Retina (tissue), 1 donor: ENCODE data around the gene DPH2.
A peak's percentile ranks its signal among the peaks of the same experiment; 100 is the strongest.

Experiments
- DNase-seq: peaks from one replicate; pipeline ENCODE4 v3.0.0-alpha.2; 2016

Gene DPH2

DNA sequence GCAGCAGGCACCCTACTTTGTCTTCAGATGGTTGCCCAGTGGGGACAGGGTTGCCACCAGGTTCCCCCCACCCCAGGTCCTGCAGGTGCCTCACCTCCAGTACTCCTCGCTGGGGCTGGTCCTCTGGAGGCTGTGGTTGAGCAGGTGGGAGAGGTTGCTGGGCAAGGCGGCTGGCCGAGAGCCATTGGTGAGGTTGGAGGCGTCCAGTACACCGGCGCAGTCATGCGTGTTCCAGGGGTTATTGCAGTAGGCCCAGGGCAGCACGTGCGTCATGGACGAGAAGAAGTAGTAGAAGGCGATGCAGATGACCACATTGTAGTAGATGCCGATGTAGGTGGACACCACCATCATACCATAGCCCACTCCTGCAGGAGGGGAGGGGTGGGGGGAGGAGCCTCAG, 38.4 kb downstream of the DPH2 start:
- DNase-seq = no peak

DNA sequence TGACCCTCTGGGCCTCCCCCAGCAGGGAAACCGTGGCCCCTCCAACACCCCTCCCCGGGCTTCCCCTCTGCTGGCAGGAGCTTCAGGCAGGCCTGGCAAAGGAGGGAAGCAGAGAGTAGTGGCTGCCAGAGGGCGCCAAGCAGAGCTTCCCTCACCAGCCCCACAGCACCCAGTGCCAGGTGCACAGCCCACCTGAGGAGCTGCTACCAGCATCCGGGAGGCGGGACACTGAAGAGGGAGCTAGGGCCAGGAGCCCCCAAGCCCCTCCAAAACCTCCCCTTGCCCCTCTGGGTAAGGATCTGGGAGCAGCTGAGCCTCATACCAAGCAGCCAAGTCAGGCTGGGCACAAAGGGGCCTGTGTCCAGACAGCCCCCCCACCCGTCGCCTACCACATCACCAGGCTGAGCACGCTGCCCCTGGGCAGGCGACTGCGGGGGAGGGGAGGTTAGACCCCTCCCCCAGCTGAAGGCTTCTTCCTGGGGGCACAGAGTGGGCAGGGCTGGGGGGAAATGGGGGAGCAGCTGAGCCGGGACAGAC, 41.2 kb downstream of the DPH2 start:
- no peak for DNase-seq

DNA sequence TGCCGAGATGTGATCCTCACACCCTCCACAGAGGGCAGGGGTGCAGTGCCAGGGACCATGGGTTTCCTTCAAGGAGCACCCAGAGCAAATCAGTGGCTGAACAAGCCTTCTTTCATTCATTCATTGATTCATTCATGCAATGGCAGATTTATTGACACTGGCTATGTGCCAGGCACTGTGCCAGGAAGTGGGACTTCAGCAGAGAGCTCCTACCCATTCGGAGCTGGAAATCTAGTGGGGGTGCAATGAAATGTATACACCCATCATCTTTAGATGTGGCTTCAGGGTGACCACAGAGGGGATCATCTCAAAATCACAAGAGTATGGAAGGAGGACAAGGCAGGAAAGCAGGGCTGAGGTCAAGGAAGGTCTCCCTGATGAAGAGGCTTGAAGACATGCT, 42.6 kb downstream of the DPH2 start:
- no peak for DNase-seq

DNA sequence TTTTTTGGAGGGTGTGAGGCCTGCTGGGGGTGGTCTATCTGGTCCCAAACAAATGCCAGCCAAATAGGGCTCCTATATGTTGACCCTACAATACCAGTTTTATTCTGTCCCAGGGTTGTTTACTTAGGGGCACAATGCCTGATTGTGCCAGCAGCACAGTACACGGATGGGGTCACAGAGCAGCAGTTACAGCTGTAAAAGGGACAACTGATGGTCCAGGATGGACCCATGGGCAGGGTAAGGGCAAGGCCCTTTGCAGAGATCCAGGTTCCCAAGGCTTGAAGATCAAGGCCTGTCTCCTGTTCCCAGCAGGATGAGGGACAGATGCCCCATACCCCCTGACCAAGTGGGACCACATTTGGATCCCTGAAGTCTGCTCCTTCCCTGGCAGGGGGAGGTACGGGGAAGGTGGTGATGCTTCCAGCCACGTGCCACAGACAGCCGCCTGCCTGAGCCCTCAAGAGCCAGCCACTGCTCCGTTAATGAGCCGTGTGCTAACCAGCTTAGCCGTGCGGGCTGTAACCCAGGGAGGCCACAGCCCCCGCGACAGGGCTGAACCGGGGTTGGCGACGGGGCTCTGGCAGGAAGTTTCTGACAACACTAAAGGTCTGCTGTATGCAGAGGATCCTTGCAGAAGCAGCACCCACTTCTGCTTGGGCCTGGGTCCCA, 43.3 kb downstream of the DPH2 start:
- peak; percentile 79 for DNase-seq

DNA sequence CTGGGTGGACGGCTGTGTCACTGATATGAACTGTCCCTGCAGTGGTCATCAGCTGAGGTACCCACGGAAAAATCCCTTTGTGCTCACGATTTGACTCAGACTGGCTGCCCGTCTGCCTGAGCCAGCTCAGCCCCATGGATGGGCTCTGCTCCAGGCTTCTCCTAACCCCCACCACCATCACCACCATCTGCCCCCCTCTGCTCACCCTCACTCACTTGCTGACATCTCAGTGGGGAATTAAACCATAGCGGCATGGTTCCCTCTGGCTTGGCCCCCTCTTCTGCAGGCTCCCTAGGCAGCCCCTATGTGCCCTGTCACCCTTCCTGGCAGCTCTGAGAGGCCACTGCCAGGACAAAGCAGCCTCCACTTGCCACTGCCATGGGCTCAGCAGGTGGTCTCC, 44.1 kb downstream of the DPH2 start:
- DNase-seq = no peak

DNA sequence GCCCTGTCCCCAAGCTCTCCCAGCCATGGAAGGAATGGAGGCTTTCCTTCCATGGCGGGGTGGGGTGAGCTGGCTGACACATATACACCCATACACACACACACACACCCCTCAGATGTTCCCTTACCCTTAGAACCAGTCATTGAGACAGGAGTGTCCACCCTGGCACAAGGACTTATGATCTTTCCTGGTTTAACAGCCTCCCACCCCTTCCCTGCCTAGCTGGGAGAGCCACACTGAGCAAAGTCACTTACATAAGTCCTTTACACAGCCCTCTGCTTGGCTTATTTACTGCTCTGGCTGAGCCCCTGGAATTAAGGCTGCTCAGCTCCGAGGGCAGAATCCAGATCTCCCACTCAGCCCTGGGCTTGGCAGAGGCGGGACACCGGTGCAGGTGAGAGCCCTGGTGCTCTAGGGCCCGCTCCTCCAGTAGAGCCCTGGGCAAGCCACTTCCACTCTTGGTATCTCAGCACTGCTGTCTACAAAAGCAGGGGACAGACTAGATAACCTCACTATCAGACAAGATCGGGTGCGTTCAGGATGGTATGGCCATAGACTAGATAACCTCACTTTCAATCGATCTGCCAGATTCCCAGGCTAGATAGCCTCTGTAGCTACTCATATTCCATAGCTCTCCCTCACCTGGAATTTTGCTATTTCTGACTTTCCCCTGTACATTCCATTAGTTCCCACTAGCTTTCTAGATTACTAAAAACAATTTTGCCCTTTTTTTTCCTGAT, 44.7 kb downstream of the DPH2 start:
- DNase-seq = no peak

DNA sequence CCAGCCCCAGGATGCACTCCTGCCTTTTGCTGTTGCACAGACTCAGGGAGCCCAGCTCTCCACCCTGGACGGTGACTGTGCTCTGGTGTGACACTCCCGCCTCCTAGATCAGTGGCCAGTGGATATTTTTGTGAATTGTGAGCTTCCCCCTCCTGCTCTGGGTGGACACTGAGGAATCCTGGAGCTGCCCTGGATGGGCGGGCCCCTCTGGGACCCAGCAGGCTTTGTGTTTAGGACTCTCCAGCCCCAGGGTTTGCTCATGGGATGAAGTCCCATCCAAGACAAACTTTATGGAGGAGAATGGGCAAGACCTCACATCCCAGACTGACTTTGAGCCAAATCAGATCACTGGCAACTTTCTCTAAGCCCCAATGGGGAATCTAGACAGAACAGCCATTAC, 45.4 kb downstream of the DPH2 start:
- no peak for DNase-seq

DNA sequence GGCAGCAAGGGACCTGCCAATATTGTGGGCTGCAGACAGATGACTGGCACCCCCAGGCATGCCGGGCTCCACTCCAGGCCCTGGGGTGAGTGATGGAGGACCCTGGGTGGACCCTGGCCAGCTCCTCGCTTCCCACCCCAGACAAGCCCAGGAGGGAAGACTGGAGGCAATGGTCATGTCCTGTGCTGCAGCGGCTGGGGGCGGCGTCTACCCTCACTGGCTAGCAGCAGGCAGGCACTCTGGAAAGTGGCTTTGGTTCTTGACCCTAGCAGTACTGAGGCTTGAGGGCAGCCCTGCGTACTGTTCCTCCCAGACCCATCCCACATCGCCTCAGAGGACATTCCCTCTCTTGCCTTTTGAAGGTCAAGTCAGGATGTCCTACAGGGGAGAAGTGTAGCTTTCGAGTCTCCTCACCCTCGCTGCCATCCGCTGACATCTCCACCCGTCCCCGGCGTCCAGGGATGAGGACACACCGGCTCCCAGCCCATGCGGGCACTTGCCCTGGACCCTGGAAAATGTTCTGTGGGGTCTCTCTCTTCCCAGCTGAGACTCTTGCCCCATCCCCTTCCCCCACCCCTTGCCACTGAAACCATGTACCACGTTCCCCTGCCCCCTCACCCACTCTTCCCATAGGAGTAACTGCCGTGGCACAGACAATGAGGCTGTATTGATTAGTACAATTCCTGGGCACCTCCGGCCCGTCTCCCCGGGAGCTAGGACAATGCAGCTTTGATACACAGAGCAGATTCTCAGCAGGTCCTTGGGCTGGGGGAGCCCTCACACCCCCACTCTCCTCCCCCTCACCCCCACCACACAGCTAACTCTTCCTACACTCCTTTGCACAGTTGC, 46.5 kb downstream of the DPH2 start:
- no peak for DNase-seq

DNA sequence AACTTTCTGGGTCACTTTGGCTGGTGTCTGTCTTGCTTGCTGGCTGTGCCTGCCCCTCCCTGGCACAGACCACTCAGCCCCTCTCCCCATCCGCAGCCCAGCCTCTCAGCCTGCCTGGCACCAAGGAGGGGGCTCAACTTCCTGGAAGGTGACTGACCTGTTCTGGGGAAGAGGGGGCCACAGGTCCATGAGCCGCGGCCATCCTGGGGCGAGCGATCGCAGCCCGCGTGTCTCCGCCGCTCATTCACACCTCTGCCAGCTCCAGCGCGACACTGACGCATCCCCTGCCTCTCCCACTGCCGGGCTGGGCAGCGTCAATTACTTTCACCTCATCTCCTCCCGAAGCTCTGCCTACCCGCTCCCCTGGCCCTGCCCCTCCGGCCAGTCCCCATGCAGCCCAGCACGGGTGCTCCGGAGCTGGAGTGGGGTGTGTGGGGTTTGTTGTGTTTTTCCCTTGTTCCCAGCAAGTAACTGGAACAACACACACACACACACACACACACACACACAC, 47.1 kb downstream of the DPH2 start:
- peak; percentile 83 for DNase-seq

DNA sequence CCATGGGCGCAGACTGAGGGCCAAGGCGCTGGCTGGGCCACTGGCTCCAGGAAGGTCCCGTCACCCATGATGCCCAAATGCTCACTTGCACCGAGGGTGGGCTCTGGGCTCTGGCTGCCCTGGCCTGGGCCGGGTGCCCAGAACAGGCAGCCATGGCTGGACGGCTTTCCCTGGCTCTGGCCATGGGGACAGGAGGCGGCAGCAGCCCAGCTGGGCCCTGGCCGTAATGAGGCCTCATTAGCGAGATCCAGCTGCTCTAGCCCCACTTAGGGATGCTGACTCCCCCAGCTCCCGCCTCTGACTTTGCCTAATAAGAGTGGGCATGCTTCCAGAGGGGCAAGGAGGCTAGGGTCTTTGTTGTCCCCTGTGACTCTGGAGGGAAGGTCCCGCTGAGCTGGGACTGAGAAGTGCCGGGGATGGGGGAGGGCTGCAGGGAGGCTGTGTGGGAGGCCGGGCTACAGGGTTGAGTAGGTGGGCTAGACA, 49.7 kb downstream of the DPH2 start:
- DNase-seq = peak; percentile 89

DNA sequence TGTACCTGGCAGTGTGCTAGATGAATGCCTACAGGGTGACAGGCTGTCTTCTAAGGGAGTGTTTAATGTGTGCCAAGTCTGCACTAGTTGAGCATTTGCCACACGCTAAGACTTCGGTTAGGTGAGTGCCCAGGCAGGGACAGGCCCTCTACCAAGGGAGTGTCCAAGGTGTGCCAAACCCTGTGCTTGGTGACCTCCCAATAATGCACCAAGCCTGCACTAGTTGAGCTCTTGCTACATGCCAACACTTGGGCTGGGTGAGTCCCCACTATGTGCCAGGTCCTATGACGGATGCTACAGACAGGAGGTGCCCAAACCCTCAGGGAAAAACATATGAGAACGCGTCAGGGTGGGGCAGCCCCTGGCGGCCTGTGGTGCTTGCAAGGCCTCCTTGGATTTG, 50.7 kb downstream of the DPH2 start:
- DNase-seq = no peak

DNA sequence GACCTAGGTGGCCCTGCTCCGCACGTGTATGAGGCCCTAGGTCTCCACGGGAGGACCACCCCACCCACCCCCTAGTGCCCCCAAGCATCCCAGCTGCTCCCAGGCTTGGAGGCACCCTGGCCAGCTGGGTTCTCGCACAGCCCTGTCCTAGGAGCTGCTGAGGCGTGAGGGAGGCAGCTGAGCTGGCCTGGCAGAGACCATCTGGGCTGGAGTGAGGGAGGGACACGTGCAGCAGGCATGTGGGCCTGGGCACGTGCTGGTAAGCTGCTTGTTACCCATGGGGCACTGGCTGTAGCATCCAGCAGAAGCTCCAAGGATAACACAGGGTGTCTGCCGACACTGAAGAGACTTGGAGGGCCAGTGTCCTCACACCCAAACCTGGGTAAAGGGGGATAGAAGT, 51.3 kb downstream of the DPH2 start:
- DNase-seq = peak; percentile 37

DNA sequence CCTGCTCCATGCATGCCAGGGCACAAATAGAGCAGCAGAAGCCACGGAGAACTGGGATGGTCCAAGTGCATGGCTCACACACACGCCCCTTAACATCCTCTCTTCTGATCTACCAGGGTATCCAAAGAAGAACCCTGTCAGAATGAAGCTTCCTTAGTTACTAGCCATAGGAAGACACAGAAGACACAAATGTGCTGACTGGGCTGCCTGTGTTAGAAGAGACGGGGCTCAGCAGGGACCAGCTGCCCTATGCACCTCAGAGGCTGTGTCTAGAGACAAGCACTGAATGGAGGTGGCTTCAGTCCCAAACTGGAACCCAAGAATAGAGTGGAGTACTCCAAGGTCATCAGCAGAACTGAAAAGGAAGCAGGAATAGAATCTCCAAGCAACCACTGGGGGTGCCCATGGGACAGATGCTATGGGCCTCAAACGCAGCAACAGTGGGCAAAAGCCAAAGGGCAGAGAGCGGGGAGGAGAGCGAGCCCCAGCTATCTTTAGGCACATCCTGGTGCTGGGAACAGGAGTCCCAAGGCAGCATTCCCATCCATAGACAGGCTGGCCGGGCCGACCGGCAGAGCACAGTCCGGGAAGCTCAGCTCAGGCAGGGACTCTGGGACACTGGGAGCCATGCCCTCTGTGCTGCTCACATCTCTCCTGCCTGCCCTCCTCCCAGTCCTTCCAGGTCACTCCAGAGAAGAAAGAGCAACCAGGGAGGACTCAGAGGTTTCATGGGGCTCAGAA, 51.9 kb downstream of the DPH2 start:
- DNase-seq = no peak
